ENCODE measurements around the gene ZNF692.

The ZNF692 gene

GRCh38 chr1:248860007-248860406, 1.1 kb upstream of the ZNF692 start:
- TF ChIP-seq GATA3 (IDR thresholded peaks at IDR 0.05; ENCODE audit: low read depth, low read length) = no peak
- TF ChIP-seq GATA2 (IDR thresholded peaks at IDR 0.05; ENCODE audit: low read depth, low read length) = no peak

- TF ChIP-seq GATA3 (IDR thresholded peaks at IDR 0.05; ENCODE audit: low read depth, low read length) = no peak
- TF ChIP-seq GATA2 (IDR thresholded peaks at IDR 0.05; ENCODE audit: low read depth, low read length) = no peak
Measured at GRCh38 chr1:248858096-248858890, 592 bp downstream of the ZNF692 start.

DNA sequence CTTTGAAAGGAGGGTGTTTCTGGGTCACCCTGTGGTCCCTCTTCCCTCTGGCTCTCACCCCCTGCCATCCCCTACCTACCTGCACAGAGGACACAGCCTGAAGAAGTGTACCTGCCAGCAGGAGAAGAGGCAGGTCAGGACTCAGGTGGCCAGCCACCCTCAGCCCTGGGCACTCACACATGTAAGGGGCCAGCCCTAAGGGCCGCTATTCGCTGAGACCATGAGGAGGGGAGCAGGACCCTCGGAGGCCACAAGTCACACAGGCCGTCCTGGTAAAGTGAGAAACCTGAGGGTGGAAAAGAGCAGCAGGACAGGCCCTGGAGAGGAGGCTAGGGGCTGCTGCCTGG, 1.2 kb downstream of the ZNF692 start:
- TF ChIP-seq GATA3 (IDR thresholded peaks at IDR 0.05; ENCODE audit: low read depth, low read length) = no peak
- no peak for TF ChIP-seq GATA2 (IDR thresholded peaks at IDR 0.05; ENCODE audit: low read depth, low read length)

DNA sequence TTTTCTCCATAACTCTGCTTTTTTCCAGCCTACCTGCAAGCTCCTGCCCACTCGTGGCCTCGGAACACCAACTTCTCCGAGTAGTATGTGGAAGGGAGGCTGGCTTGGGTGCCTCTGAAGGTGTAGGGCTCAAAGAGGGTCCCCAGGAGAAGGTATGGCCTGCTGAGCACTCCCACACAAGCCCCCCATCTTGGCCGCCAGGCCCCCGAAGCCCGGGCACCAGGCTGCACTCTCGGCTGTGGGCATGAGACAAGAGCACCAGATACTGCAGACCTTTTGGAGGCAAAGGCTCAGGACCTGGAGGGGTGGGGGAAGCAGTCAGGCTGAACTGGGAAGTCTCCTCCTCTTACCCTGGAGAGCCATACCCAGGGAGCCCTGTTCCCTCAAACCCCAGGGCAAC, 1.7 kb downstream of the ZNF692 start:
- TF ChIP-seq GATA2 (IDR thresholded peaks at IDR 0.05; ENCODE audit: low read depth, low read length) = no peak
- no peak for TF ChIP-seq GATA3 (IDR thresholded peaks at IDR 0.05; ENCODE audit: low read depth, low read length)

DNA sequence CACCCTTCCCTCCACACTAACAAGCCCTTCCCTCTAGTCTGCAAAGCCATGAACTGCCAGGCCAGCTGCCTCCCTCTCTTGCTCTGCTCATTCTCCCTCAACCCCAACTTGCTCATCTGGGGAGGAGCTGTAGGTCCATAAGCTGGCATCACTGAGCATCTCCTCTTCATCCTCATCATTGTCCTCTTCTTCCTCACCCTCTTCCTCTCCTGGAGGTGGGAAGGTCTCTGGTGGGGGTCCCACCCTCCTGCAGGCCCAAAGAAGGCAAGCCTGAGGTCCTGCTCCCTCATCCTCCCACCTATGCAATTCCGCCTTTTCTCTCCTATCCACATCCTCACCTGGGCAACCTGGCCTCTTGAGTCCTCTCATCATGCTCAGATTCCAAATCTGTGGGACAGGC, 2.7 kb downstream of the ZNF692 start:
- TF ChIP-seq GATA2 (IDR thresholded peaks at IDR 0.05; ENCODE audit: low read depth, low read length) (no peak), GATA3 (IDR thresholded peaks at IDR 0.05; ENCODE audit: low read depth, low read length) (no peak)

GRCh38 chr1:248855580-248855979, 3.3 kb downstream of the ZNF692 start:
- no peak for TF ChIP-seq GATA2 (IDR thresholded peaks at IDR 0.05; ENCODE audit: low read depth, low read length)
- TF ChIP-seq GATA3 (IDR thresholded peaks at IDR 0.05; ENCODE audit: low read depth, low read length) = no peak

DNA sequence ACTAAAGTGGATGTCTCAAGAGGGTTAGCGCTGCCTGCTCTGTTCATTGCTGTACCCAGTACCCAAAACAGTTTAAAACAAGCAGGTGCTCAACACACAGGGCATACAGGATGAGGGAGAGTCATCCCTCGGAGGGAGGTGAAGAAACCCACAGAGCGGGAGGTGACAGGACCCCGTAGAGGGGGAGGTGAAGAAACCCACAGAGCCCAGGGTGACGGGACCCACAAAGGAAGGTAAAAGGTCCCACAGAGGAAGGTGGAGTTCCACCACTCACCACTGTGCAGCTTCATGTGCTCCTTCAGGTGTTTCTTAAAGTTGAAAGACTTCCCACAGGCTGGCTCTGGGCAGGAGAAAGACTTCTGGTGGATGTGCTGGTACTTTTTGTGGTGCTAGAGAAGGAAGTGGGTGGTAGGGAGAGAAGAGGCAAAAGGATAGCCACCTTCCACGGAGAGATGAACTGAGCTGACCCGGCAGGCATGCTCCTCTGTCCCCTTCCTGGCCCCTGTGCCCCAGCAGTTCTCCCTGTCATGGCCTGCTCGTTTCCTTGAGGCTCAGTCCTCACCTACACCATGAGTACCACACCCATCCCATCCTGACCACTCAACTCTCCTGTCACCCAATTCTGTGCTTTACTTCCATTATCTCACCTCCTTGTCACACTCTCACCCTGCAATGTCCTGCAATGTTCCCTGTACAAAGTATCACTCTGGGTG, 5.1 kb downstream of the ZNF692 start:
- TF ChIP-seq GATA2 (IDR thresholded peaks at IDR 0.05; ENCODE audit: low read depth, low read length) = no peak
- TF ChIP-seq GATA3 (IDR thresholded peaks at IDR 0.05; ENCODE audit: low read depth, low read length) = no peak

DNA sequence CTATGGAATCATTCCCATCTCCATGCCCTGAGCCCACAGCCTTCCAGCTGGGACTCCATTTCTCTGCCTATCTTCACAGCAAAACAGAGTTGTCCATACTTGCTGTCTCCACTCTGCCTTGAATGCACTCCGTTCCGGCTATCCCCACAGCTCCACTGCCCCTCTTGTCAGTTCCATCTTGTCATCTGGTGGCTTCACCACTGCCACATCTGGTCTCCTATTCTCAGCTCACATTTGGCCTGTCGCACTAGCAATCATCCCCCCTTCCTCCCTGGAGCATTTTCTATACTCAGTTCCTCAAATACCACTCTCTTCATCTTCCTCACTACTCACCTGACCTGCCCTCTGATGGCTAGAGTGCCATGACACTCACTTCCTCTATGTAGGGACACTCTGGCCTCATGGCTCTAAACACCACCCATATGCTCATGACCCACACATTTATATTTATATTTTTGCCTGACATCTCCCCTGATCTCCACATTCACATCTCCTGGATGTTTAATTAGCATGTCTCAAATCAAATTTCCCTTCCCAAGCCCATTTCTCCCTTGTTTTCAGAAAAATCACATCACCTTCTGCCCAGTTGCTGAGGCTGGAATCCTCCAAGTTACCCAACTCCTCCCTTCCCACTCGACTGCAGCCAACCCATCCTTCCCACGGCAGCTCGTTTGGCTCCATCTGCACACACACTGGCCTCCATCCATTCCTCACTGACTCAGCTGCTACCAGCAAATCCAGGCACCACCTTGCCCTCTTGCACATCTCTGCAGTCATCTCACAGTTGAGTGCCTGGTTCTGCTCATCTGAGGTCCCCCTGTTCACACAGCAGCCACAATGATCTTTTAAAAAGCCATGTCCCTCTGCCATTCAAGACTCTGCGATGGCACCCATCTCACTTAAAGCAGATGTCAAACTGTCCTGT, 6.1 kb downstream of the ZNF692 start:
- TF ChIP-seq GATA3 (IDR thresholded peaks at IDR 0.05; ENCODE audit: low read depth, low read length) = no peak
- TF ChIP-seq GATA2 (IDR thresholded peaks at IDR 0.05; ENCODE audit: low read depth, low read length) = no peak

DNA sequence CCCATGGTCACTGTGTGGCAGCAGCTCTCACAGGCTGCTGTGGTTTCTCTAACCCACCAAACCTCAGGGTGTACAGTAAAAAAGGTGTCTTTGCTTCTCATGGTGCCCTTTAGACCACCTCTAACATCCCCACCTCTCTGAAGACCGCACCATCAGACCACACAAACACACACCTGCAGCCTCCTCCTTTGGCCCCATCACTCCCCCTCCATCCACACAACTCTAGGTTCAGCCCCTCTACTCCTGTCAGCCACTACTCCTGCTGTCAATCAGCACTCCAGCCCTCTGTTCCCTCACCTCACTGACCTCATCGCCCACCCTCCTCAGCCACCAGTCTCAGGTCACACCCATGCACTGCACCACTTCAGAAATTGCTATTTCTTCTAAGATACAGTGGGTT, 7.5 kb downstream of the ZNF692 start:
- TF ChIP-seq GATA3 (IDR thresholded peaks at IDR 0.05; ENCODE audit: low read depth, low read length) = no peak
- no peak for TF ChIP-seq GATA2 (IDR thresholded peaks at IDR 0.05; ENCODE audit: low read depth, low read length)

GRCh38 chr1:248850536-248851251, 8.2 kb downstream of the ZNF692 start:
- TF ChIP-seq GATA2 (IDR thresholded peaks at IDR 0.05; ENCODE audit: low read depth, low read length) (no peak), GATA3 (IDR thresholded peaks at IDR 0.05; ENCODE audit: low read depth, low read length) (no peak)

DNA sequence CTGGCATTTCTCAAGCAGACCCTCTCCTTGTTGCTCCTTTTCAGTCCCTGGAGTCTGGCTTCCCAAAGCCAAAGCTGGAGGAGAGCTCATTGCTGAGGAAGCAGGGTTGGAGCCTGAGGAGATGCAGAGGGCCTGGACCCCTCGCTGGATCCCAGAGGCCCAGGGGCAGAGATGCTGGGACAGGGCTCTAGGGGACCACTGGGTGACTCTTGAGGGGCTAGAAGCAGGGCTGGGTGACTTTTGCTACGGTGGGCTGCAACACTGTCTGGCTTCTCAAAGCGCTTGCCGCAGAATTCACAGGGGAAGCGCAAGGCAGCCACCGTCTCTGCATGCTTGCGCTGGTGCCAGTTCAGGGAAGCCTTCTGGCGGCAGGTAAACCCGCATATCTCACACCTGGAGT, 8.8 kb downstream of the ZNF692 start:
- TF ChIP-seq GATA3 (IDR thresholded peaks at IDR 0.05; ENCODE audit: low read depth, low read length) (no peak), GATA2 (IDR thresholded peaks at IDR 0.05; ENCODE audit: low read depth, low read length) (no peak)

- no peak for TF ChIP-seq GATA3 (IDR thresholded peaks at IDR 0.05; ENCODE audit: low read depth, low read length)
- TF ChIP-seq GATA2 (IDR thresholded peaks at IDR 0.05; ENCODE audit: low read depth, low read length) = no peak
Measured at GRCh38 chr1:248849637-248850036, 9.2 kb downstream of the ZNF692 start.

- TF ChIP-seq GATA3 (IDR thresholded peaks at IDR 0.05; ENCODE audit: low read depth, low read length) = no peak
- TF ChIP-seq GATA2 (IDR thresholded peaks at IDR 0.05; ENCODE audit: low read depth, low read length) = no peak
Measured at GRCh38 chr1:248849152-248849551, 9.7 kb downstream of the ZNF692 start.

GRCh38 chr1:248848602-248849001, 10.3 kb downstream of the ZNF692 start:
- TF ChIP-seq GATA2 (IDR thresholded peaks at IDR 0.05; ENCODE audit: low read depth, low read length) (no peak), GATA3 (IDR thresholded peaks at IDR 0.05; ENCODE audit: low read depth, low read length) (no peak)

Data from SH-SY5Y (cell line).